ENCODE results near the gene C17orf67.

Gene C17orf67

GRCh38 chr17:56807723-56808122 is 26.0 kb downstream of the C17orf67 start:
- TF ChIP-seq CTCF (conservative IDR thresholded peaks at IDR 0.05): no peak
- TF ChIP-seq ZFX (IDR thresholded peaks at IDR 0.05): no peak
- H3K27ac ChIP-seq: peak overlapping the region; percentile 74; the same call in 1 of the 2 replicates

- H3K27ac ChIP-seq: peak overlapping the region; percentile 7; the same call in 1 of the 2 replicates
- TF ChIP-seq ZFX (IDR thresholded peaks at IDR 0.05) (no peak), CTCF (conservative IDR thresholded peaks at IDR 0.05) (no peak)
Measured at GRCh38 chr17:56806949-56807348, 26.8 kb downstream of the C17orf67 start.

- no peak overlapping the region for H3K27ac ChIP-seq
Measured at GRCh38 chr17:56804454-56804853, 29.3 kb downstream of the C17orf67 start.

GRCh38 chr17:56803071-56803470 is 30.6 kb downstream of the C17orf67 start:
- TF ChIP-seq CTCF (conservative IDR thresholded peaks at IDR 0.05) (no peak), ZFX (IDR thresholded peaks at IDR 0.05) (no peak)
- no peak overlapping the region for H3K27ac ChIP-seq

More at GRCh38 chr17:56804454-56804853, 29.3 kb downstream of the C17orf67 start:
- TF ChIP-seq CTCF (conservative IDR thresholded peaks at IDR 0.05) (no peak), ZFX (IDR thresholded peaks at IDR 0.05) (no peak)

GRCh38 chr17:56801459-56802178 is 32.1 kb downstream of the C17orf67 start:
- TF ChIP-seq ZFX (IDR thresholded peaks at IDR 0.05): no peak
- no peak for TF ChIP-seq CTCF (conservative IDR thresholded peaks at IDR 0.05)
- H3K27ac ChIP-seq: peak overlapping the region; percentile 12; the same call in 1 of the 2 replicates

GRCh38 chr17:56798916-56799315 is 34.8 kb downstream of the C17orf67 start:
- TF ChIP-seq ZFX (IDR thresholded peaks at IDR 0.05) (no peak), CTCF (conservative IDR thresholded peaks at IDR 0.05) (no peak)

GRCh38 chr17:56796536-56796935 is 37.2 kb downstream of the C17orf67 start:
- TF ChIP-seq ZFX (IDR thresholded peaks at IDR 0.05): no peak
- TF ChIP-seq CTCF (conservative IDR thresholded peaks at IDR 0.05): no peak

More at GRCh38 chr17:56798916-56799315, 34.8 kb downstream of the C17orf67 start:
- H3K27ac ChIP-seq: no peak overlapping the region

More at GRCh38 chr17:56796536-56796935, 37.2 kb downstream of the C17orf67 start:
- no peak overlapping the region for H3K27ac ChIP-seq
